Adipose tissue (tissue), 3 donors: Measurements from ENCODE around the gene MAFF. TPM values are rescaled to one million over a fixed set of nuclear protein-coding genes. Genes with fewer than 3 reads are reported as not detected.
"Not testable (repeated sequence)": the region's sequence is repeated elsewhere in the genome, so short reads cannot be mapped to it uniquely, and the experiment has no call there.

Experiments
- H3K27ac ChIP-seq: one replicate; pipeline ENCODE4 v1.5.1; 2013; ENCODE audit warnings: low read depth, low read length
- WGBS, 3 donors: extraction: QIAGEN DNeasy Blood & Tissue Kit; methylation state at CpG; one replicate each; pipeline ENCODE4 v1.1.7; 2013; 5-methylcytosine and 5-hydroxymethylcytosine counted together
- polyA plus RNA-seq, 3 donors: library from polyadenylated mRNA; stranded (reverse); fragments of 200-250 nt; gene quantifications; one replicate each; pipeline ENCODE4 v1.2.3, GENCODE V29; 2013
- donor health status: healthy with polysubstance abuse.
- donor health status: Bipolar disorder and iron deficiency.
- donor health status: healthy.

Gene MAFF
- polyA plus RNA-seq, 3 donors = 6.3 to 168 (median 127) TPM

GRCh38 chr22:38175206-38176118, 26.3 kb upstream of the MAFF start:
- no peak overlapping the region for H3K27ac ChIP-seq
- WGBS, 3 donors = 88 to 92% (median 91%) methylated on average over 17 of the region's 17 CpGs

- H3K27ac ChIP-seq = no peak overlapping the region
- 31 to 72% (median 35%) methylated on average over 14 of the region's 14 CpGs for WGBS, 3 donors
Measured at GRCh38 chr22:38176170-38176741, 25.5 kb upstream of the MAFF start.

- WGBS, 3 donors = 90 to 98% (median 97%) methylated on average over 4 of the region's 4 CpGs
- no peak overlapping the region for H3K27ac ChIP-seq
Measured at GRCh38 chr22:38177044-38177443, 24.8 kb upstream of the MAFF start.

GRCh38 chr22:38177571-38177925, 24.2 kb upstream of the MAFF start:
- WGBS, 3 donors = 77 to 85% (median 85%) methylated on average over 9 of the region's 9 CpGs
- H3K27ac ChIP-seq = not testable (repeated sequence)

- no peak overlapping the region for H3K27ac ChIP-seq
- WGBS, 3 donors = 50 to 62% (median 58%) methylated on average over 14 to 15 of the region's 15 CpGs
Measured at GRCh38 chr22:38177926-38178604, 23.7 kb upstream of the MAFF start.

- 94 to 96% (median 95%) methylated on average over 7 of the region's 7 CpGs for WGBS, 3 donors
- not testable (repeated sequence) for H3K27ac ChIP-seq
Measured at GRCh38 chr22:38178605-38178937, 23.2 kb upstream of the MAFF start.

- 9 to 10% (median 9%) methylated on average over 14 of the region's 14 CpGs for WGBS, 3 donors
- peak overlapping the region; percentile 48 for H3K27ac ChIP-seq
Measured at GRCh38 chr22:38180841-38181452, 20.8 kb upstream of the MAFF start.

- peak within 1 kb of the TSS; percentile 48 for H3K27ac ChIP-seq
- WGBS, 3 donors = 0 to 1% (median 0%) methylated on average over 45 to 48 of the region's 48 CpGs
Measured at GRCh38 chr22:38181453-38182200, 20.2 kb upstream of the MAFF start, which contains the start of gene PLA2G6. TSS of gene PLA2G6 (minus strand) at chr22:38181830. CDS start at chr22:38169426, 12,404 bp downstream.

- 74 to 84% (median 81%) methylated on average over 7 of the region's 7 CpGs for WGBS, 3 donors
Measured at GRCh38 chr22:38184788-38185187, 17.0 kb upstream of the MAFF start.

GRCh38 chr22:38186429-38186828, 15.4 kb upstream of the MAFF start:
- H3K27ac ChIP-seq = no peak overlapping the region
- WGBS, 3 donors = 47 to 76% (median 64%) methylated on average over 5 of the region's 5 CpGs

More at GRCh38 chr22:38184788-38185187, 17.0 kb upstream of the MAFF start:
- H3K27ac ChIP-seq = no peak overlapping the region

- WGBS, 3 donors = 38 to 66% (median 59%) methylated on average over 10 of the region's 10 CpGs
- H3K27ac ChIP-seq = no peak overlapping the region
Measured at GRCh38 chr22:38187413-38188212, 14.2 kb upstream of the MAFF start.

- 73 to 86% (median 75%) methylated on average over 3 of the region's 3 CpGs for WGBS, 3 donors
Measured at GRCh38 chr22:38189104-38189503, 12.7 kb upstream of the MAFF start.

GRCh38 chr22:38190581-38190980, 11.2 kb upstream of the MAFF start:
- H3K27ac ChIP-seq = no peak overlapping the region
- WGBS, 3 donors = 59 to 70% (median 66%) methylated on average over 6 of the region's 6 CpGs

More at GRCh38 chr22:38189104-38189503, 12.7 kb upstream of the MAFF start:
- H3K27ac ChIP-seq = no peak overlapping the region

- 90 to 95% (median 93%) methylated on average over 14 of the region's 14 CpGs for WGBS, 3 donors
- H3K27ac ChIP-seq = no peak overlapping the region
Measured at GRCh38 chr22:38191055-38191454, 10.7 kb upstream of the MAFF start.

- peak overlapping the region; percentile 52 for H3K27ac ChIP-seq
- 80 to 87% (median 82%) methylated on average over 10 of the region's 10 CpGs for WGBS, 3 donors
Measured at GRCh38 chr22:38191731-38192474, 9.9 kb upstream of the MAFF start.

GRCh38 chr22:38192475-38192863, 9.3 kb upstream of the MAFF start:
- H3K27ac ChIP-seq = no peak overlapping the region
- 76 to 95% (median 82%) methylated on average over 3 of the region's 3 CpGs for WGBS, 3 donors

- 31 to 58% (median 38%) methylated on average over 6 of the region's 6 CpGs for WGBS, 3 donors
- no peak overlapping the region for H3K27ac ChIP-seq
Measured at GRCh38 chr22:38193580-38193979, 8.2 kb upstream of the MAFF start.
